ENCODE results near the gene L3MBTL2. TPM values are rescaled to one million over a fixed set of nuclear protein-coding genes. Genes with fewer than 3 reads are reported as not detected.

L3MBTL2 gene
- total and polyA plus RNA-seq, 10 donors: 11.4 to 33.8 (median 22.6) TPM

- Histone ChIP-seq H3K27me3 (replicated peaks in 1 of 7) (no peaks in the 10 kb centered on the region), H3K4me1 (peaks cover 0 to 12% (median 7%) of the 10 kb centered on the region in 6 donors), H3K27ac (no peak overlapping the region), H3K36me3 (peaks cover 0 to 41% (median 22%) of the 10 kb centered on the region in 6 donors), H3K4me3 (no peak overlapping the region), H3K9me3 (no peaks in the 10 kb centered on the region)
- 92 to 97% (median 95%) methylated on average over 18 of the region's 18 CpGs for WGBS, 5 donors
- no peak for DNase-seq
- TF ChIP-seq CTCF (IDR thresholded peaks at IDR 0.05 in 8 of 11, conservative IDR thresholded peaks at IDR 0.05 in 3 of 11) (no peak), POLR2A (IDR thresholded peaks at IDR 0.05) (no peak), POLR2AphosphoS5 (IDR thresholded peaks at IDR 0.05) (no peak)
- intact Hi-C loops (cut with DNase I; ENCODE audit: low total_unique reads): no loop called here
These were observed 37.4 kb downstream of the L3MBTL2 start for GRCh38 chr22:41242396-41243117.

GRCh38 chr22:41243361-41243760 is 38.2 kb downstream of the L3MBTL2 start:
- Histone ChIP-seq H3K27ac (no peak overlapping the region), H3K36me3 (peaks cover 0 to 49% (median 30%) of the 10 kb centered on the region in 6 donors), H3K27me3 (replicated peaks in 1 of 7) (no peaks in the 10 kb centered on the region), H3K4me3 (no peak overlapping the region), H3K9me3 (no peaks in the 10 kb centered on the region), H3K4me1 (peaks cover 0 to 4% (median 3%) of the 10 kb centered on the region in 6 donors)
- TF ChIP-seq POLR2A (IDR thresholded peaks at IDR 0.05): no peak
- TF ChIP-seq POLR2AphosphoS5 (IDR thresholded peaks at IDR 0.05): no peak
- no peak for TF ChIP-seq CTCF (IDR thresholded peaks at IDR 0.05 in 8 of 11, conservative IDR thresholded peaks at IDR 0.05 in 3 of 11)
- no peak for DNase-seq
- intact Hi-C loops (cut with DNase I; ENCODE audit: low total_unique reads): no loop called here
- 95 to 98% (median 96%) methylated on average over 6 of the region's 6 CpGs for WGBS, 5 donors

GRCh38 chr22:41245917-41246499 is 40.9 kb downstream of the L3MBTL2 start:
- no peak for DNase-seq
- H3K4me3 ChIP-seq: no peak overlapping the region
- WGBS, 5 donors: 87 to 93% (median 88%) methylated on average over 10 to 21 of the region's 21 CpGs
- H3K9me3 ChIP-seq: no peaks in the 10 kb centered on the region
- no peaks in the 10 kb centered on the region for H3K4me1 ChIP-seq
- intact Hi-C loops (cut with DNase I; ENCODE audit: low total_unique reads): no loop called here
- no peaks in the 10 kb centered on the region for H3K27me3 ChIP-seq (replicated peaks in 1 of 7)
- TF ChIP-seq CTCF (IDR thresholded peaks at IDR 0.05 in 8 of 11, conservative IDR thresholded peaks at IDR 0.05 in 3 of 11): no peak
- peak in 1 of 3 donors; percentile 10 for TF ChIP-seq POLR2AphosphoS5 (IDR thresholded peaks at IDR 0.05)
- no peak for TF ChIP-seq POLR2A (IDR thresholded peaks at IDR 0.05)
- peaks cover 0 to 75% (median 56%) of the 10 kb centered on the region in 6 donors for H3K36me3 ChIP-seq
- no peak overlapping the region for H3K27ac ChIP-seq

GRCh38 chr22:41247703-41248102 is 42.6 kb downstream of the L3MBTL2 start:
- peaks cover 0 to 92% (median 73%) of the 10 kb centered on the region in 6 donors for H3K36me3 ChIP-seq

More at GRCh38 chr22:41247703-41248102, 42.6 kb downstream of the L3MBTL2 start:
- Histone ChIP-seq H3K9me3 (no peaks in the 10 kb centered on the region), H3K4me3 (no peak overlapping the region), H3K27ac (no peak overlapping the region), H3K27me3 (replicated peaks in 1 of 7) (no peaks in the 10 kb centered on the region), H3K4me1 (no peaks in the 10 kb centered on the region)
- DNase-seq: no peak
- WGBS, 5 donors: 86 to 96% (median 94%) methylated on average over 7 of the region's 7 CpGs
- intact Hi-C loops (cut with DNase I; ENCODE audit: low total_unique reads): no loop called here
- TF ChIP-seq POLR2A (IDR thresholded peaks at IDR 0.05): no peak
- no peak for TF ChIP-seq POLR2AphosphoS5 (IDR thresholded peaks at IDR 0.05)
- TF ChIP-seq CTCF (IDR thresholded peaks at IDR 0.05 in 8 of 11, conservative IDR thresholded peaks at IDR 0.05 in 3 of 11): no peak

Measured in spleen (tissue), 11 donors.